Memory B cell (primary cell): ENCODE data around the gene DGKB.
A peak's percentile ranks its signal among the peaks of the same experiment; 100 is the strongest.

Source experiments
- ATAC-seq: fragments of 150-1000 bp; cut with Tn5 transposase; 2 replicates; pipeline ENCODE4 v1.10.0; 2021; ENCODE audit warnings: low read depth, mild to moderate bottlenecking, moderate library complexity
- DNase-seq, 2 donors: peaks; one replicate each; pipeline ENCODE4 v3.0.0; 2022; ENCODE audit warnings: low spot score in 2 of 2
- H3K27ac Mint-ChIP-seq: one replicate; pipeline ENCODE4 v1.8.0; 2022; ENCODE audit warnings: mild to moderate bottlenecking, moderate library complexity, mixed read lengths
- H3K27me3 Mint-ChIP-seq: one replicate; pipeline ENCODE4 v1.8.0; 2022; ENCODE audit warnings: mixed read lengths
- H3K36me3 Mint-ChIP-seq: one replicate; pipeline ENCODE4 v1.8.0; 2022; ENCODE audit warnings: mild to moderate bottlenecking, mixed read lengths
- H3K4me1 Mint-ChIP-seq: one replicate; pipeline ENCODE4 v1.8.0; 2022; ENCODE audit warnings: mixed read lengths
- H3K4me3 Mint-ChIP-seq: one replicate; pipeline ENCODE4 v1.8.0; 2022; ENCODE audit warnings: mild to moderate bottlenecking, moderate library complexity, mixed read lengths
- H3K9me3 Mint-ChIP-seq: one replicate; pipeline ENCODE4 v1.8.0; 2022; ENCODE audit warnings: mixed read lengths

DGKB gene

DNA sequence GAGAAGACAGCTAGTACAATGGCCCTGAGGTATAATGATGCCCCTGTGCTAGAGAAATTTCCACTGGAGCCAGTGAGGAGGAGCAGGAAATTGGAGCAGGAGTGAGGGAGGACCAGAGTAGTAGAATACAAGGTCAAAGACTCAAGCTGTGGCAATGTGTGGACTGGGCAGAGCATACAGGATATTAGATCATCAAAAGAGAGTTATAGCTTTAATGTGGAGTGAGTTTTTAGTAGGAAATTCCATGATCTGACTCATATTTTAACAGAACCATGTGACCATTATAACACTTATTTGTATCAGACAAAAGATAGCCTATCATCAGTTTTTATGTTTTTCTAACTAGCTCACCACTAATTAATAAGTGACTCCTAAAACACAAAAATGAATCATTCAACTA is 154.1 kb downstream of the DGKB start:
- Mint-ChIP-seq H3K36me3 (no peaks in the 10 kb centered on the region), H3K9me3 (peaks cover 2% of the 10 kb centered on the region), H3K4me1 (no peaks in the 10 kb centered on the region), H3K27me3 (no peaks in the 10 kb centered on the region), H3K27ac (no peak overlapping the region), H3K4me3 (no peak overlapping the region)
- DNase-seq (no peak), ATAC-seq (no peak)

GRCh38 chr7:14747701-14748100 is 154.8 kb downstream of the DGKB start:
- Mint-ChIP-seq H3K27me3 (no peaks in the 10 kb centered on the region), H3K36me3 (no peaks in the 10 kb centered on the region), H3K9me3 (peaks cover 2% of the 10 kb centered on the region), H3K27ac (no peak overlapping the region), H3K4me3 (no peak overlapping the region), H3K4me1 (no peaks in the 10 kb centered on the region)
- DNase-seq (no peak), ATAC-seq (no peak)

DNA sequence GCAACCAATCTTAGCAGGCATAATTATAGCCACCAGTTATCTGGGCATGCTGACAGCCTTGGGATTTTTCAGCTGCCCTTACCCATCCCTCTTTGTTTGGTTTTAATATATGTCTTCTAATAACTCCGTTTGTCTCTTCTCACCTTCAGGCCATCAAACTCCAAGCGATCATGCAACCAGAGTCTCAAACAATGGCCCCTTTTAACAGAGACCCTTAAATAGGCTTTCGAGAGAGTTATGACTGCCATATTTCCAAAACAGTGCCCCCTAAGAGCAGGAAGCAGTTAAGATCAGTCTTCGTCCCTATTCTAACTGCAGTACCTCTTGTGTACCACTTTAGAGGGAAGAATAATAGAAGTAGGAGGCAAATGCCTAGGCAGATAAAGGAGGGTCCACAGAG is 157.5 kb downstream of the DGKB start:
- Mint-ChIP-seq H3K27me3 (no peaks in the 10 kb centered on the region), H3K4me3 (no peak overlapping the region), H3K27ac (no peak overlapping the region), H3K4me1 (no peaks in the 10 kb centered on the region), H3K9me3 (peaks cover 4% of the 10 kb centered on the region), H3K36me3 (no peaks in the 10 kb centered on the region)
- ATAC-seq (no peak), DNase-seq (no peak)

- ATAC-seq (no peak), DNase-seq (no peak)
- no peak overlapping the region for H3K27ac Mint-ChIP-seq
- H3K4me3 Mint-ChIP-seq: no peak overlapping the region
- H3K4me1 Mint-ChIP-seq: no peaks in the 10 kb centered on the region
- peaks cover 4% of the 10 kb centered on the region for H3K9me3 Mint-ChIP-seq
- no peaks in the 10 kb centered on the region for H3K27me3 Mint-ChIP-seq
- no peaks in the 10 kb centered on the region for H3K36me3 Mint-ChIP-seq
Observed at GRCh38 chr7:14740606-14741005, 161.9 kb downstream of the DGKB start.

DNA sequence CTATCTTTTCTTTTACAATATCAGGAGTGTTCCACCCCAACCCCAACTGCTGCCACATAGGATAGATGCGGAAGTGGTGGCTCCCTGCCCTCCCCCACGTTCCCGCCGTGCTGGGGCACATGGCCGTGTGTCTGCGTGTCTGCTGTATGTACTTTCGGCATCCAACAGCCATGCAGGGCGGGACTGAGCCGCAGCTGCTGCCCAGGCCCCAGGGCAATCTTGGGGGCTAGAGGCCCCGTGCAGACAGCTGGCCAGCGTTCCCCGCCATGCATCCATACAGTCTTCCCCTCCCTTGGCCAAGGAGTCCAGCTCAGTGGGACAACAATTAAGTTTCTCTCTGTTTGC is 162.7 kb downstream of the DGKB start:
- Mint-ChIP-seq H3K4me1 (no peaks in the 10 kb centered on the region), H3K4me3 (no peak overlapping the region), H3K36me3 (no peaks in the 10 kb centered on the region), H3K27ac (no peak overlapping the region), H3K27me3 (no peaks in the 10 kb centered on the region), H3K9me3 (peaks cover 4% of the 10 kb centered on the region)
- ATAC-seq: no peak
- no peak for DNase-seq

GRCh38 chr7:14739168-14739840 is 163.2 kb downstream of the DGKB start:
- Mint-ChIP-seq H3K27ac (no peak overlapping the region), H3K27me3 (no peaks in the 10 kb centered on the region), H3K4me3 (no peak overlapping the region), H3K4me1 (no peaks in the 10 kb centered on the region), H3K9me3 (peaks cover 4% of the 10 kb centered on the region), H3K36me3 (no peaks in the 10 kb centered on the region)
- ATAC-seq (no peak), DNase-seq (no peak)

DNA sequence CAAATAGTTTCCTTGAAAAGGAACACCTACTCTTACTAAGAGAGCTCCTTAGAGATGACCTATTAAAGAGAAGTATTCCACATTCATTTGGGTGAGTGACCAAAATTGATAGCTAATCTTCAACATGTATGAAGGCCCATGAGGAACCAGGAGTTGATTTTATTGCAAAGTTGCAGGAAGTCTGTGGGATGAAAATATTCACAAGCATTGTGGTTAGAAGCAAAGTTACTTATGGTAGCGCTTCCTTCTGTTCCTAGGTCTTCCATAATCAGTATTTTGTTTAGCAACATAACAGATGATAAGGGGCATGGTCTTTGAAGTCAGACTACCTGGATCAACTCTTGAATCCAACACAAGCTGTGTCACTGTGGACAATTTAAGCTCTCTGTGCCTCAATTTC is 164.5 kb downstream of the DGKB start:
- Mint-ChIP-seq H3K4me3 (no peak overlapping the region), H3K36me3 (no peaks in the 10 kb centered on the region), H3K9me3 (peaks cover 2% of the 10 kb centered on the region), H3K27me3 (no peaks in the 10 kb centered on the region), H3K4me1 (no peaks in the 10 kb centered on the region), H3K27ac (no peak overlapping the region)
- DNase-seq: no peak
- no peak for ATAC-seq

DNA sequence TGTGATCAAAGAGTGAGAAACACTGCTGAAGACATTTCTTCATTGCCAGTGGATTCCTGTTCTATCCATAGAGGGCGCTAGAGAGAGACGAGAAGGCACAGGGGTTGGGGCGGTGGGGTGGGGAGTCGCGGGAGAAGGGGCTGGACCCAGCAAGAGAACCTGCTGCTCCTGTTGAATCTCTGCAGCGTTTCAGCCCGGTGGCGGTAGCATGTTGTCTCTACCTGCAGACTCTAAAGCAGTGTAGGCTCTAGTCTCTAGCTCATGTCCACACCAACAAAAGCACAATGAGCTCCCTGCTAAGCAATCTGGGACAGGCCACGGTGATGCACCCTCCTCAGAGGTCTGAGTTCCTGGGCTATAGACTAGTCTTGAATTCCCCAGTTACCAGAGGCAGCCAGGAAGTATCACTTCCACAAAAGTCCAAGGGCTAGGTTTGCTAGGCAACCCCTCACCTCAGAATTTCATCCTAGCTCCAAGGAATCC is 167.7 kb downstream of the DGKB start:
- H3K27ac Mint-ChIP-seq: no peak overlapping the region
- DNase-seq (no peak), ATAC-seq (no peak)
- H3K36me3 Mint-ChIP-seq: no peaks in the 10 kb centered on the region
- peaks cover 1% of the 10 kb centered on the region for H3K9me3 Mint-ChIP-seq
- no peaks in the 10 kb centered on the region for H3K27me3 Mint-ChIP-seq
- H3K4me3 Mint-ChIP-seq: no peak overlapping the region
- H3K4me1 Mint-ChIP-seq: no peaks in the 10 kb centered on the region

- DNase-seq (no peak), ATAC-seq (no peak)
- no peaks in the 10 kb centered on the region for H3K36me3 Mint-ChIP-seq
- H3K27ac Mint-ChIP-seq: no peak overlapping the region
- H3K9me3 Mint-ChIP-seq: no peaks in the 10 kb centered on the region
- H3K4me1 Mint-ChIP-seq: no peaks in the 10 kb centered on the region
- H3K27me3 Mint-ChIP-seq: no peaks in the 10 kb centered on the region
- H3K4me3 Mint-ChIP-seq: no peak overlapping the region
Observed at GRCh38 chr7:14720785-14721184, 181.8 kb downstream of the DGKB start.

- Mint-ChIP-seq H3K27me3 (no peaks in the 10 kb centered on the region), H3K9me3 (no peaks in the 10 kb centered on the region), H3K4me3 (no peak overlapping the region), H3K4me1 (no peaks in the 10 kb centered on the region), H3K27ac (no peak overlapping the region), H3K36me3 (no peaks in the 10 kb centered on the region)
- DNase-seq: no peak
- no peak for ATAC-seq
Observed at GRCh38 chr7:14717816-14718215, 184.7 kb downstream of the DGKB start.

DNA sequence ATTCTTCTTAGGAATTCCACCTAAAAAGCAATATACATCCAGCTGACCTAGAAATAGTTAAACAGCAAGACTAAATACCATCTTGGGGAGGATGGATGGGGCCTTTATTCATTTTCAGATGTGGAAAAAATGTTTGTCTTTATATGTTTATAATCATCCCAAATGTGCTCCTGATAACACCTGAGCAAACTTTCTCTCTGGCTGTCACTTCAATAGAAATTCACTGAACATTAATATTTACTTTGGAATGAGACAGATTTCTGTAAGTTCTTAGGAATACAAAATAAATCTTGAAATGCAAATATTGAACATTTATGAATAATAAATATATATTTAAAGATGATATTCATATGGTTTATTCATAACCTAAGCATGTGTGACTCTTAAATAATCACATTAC is 185.4 kb downstream of the DGKB start:
- H3K27ac Mint-ChIP-seq: no peak overlapping the region
- H3K9me3 Mint-ChIP-seq: no peaks in the 10 kb centered on the region
- no peak for DNase-seq
- no peaks in the 10 kb centered on the region for H3K27me3 Mint-ChIP-seq
- H3K36me3 Mint-ChIP-seq: no peaks in the 10 kb centered on the region
- H3K4me1 Mint-ChIP-seq: no peaks in the 10 kb centered on the region
- H3K4me3 Mint-ChIP-seq: no peak overlapping the region
- no peak for ATAC-seq

DNA sequence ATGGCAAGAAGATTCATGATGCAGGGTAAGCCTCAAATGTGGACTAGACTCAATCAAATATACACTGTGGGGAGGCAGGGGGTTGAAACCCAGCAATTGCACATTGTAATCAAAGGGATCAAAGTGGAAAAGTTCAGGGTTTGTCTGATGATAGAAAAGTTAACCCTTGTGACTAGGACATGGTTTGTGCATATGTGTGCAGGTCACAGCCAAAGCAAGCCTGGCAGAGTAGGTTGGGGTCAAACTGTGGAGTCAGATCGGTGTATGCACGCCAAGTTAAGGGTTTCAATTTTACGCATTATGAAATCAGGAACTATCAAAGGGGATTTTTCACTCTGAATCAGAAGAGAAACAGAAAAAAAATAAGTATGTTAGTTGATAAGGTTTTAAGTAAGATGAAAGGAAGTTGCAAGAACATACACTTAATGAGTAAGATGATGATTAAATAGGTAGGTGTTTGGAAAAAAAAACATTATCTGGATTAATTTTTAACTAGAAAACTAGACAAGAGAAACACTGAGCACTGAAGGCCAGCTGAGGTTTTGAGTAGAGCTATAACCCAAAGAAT is 188.3 kb downstream of the DGKB start:
- Mint-ChIP-seq H3K4me1 (no peaks in the 10 kb centered on the region), H3K27me3 (no peaks in the 10 kb centered on the region), H3K36me3 (no peaks in the 10 kb centered on the region), H3K27ac (no peak overlapping the region), H3K4me3 (no peak overlapping the region), H3K9me3 (no peaks in the 10 kb centered on the region)
- no peak for ATAC-seq
- DNase-seq: no peak

GRCh38 chr7:14698239-14698638 is 204.3 kb downstream of the DGKB start:
- Mint-ChIP-seq H3K27me3 (no peaks in the 10 kb centered on the region), H3K4me1 (no peaks in the 10 kb centered on the region), H3K27ac (no peak overlapping the region), H3K9me3 (no peaks in the 10 kb centered on the region), H3K36me3 (no peaks in the 10 kb centered on the region), H3K4me3 (no peak overlapping the region)
- ATAC-seq (no peak), DNase-seq (no peak)

DNA sequence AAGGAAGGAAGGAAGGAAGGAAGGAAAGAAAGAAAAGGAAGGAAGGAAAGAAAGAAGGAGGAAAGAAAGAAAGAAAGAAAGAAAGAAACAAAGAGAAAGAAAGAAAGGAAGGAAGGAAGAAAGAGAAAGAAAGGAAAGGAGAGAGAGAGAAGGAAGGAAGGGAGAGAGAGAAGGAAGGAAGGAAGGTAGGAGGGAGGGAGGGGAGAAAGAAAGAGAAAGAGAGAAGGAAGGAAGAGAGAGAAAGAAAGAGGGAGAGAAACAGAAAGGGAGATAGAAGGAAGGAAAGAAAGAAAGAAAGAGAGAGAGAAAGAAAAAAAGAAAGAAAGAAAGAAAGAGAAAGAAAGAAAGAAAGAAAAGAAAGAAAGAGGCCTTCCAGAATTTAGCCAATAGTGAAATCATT is 204.9 kb downstream of the DGKB start:
- no peaks in the 10 kb centered on the region for H3K4me1 Mint-ChIP-seq
- H3K27ac Mint-ChIP-seq: no peak overlapping the region
- no peak for DNase-seq
- ATAC-seq: no peak
- no peaks in the 10 kb centered on the region for H3K27me3 Mint-ChIP-seq
- H3K4me3 Mint-ChIP-seq: no peak overlapping the region
- H3K36me3 Mint-ChIP-seq: no peaks in the 10 kb centered on the region
- H3K9me3 Mint-ChIP-seq: no peaks in the 10 kb centered on the region

GRCh38 chr7:14691597-14692203 is 210.9 kb downstream of the DGKB start:
- Mint-ChIP-seq H3K4me3 (no peak overlapping the region), H3K27me3 (no peaks in the 10 kb centered on the region), H3K27ac (no peak overlapping the region), H3K36me3 (no peaks in the 10 kb centered on the region), H3K9me3 (no peaks in the 10 kb centered on the region), H3K4me1 (peaks cover 2% of the 10 kb centered on the region)
- DNase-seq: peak; percentile 22 to 28
- no peak for ATAC-seq
